Natural killer cell treated with Interleukin-12 subunit alpha and Interleukin-12 subunit beta and Interleukin-15 and Interleukin-18, amount 100 ng/mL, for 72 hours (primary cell): Measurements from ENCODE around the gene CHAF1A. TPM values are rescaled to one million over a fixed set of nuclear protein-coding genes. Genes with fewer than 3 reads are reported as not detected.

Experiments used
- ATAC-seq, 2 donors: fragments of 150-1000 bp; cut with Tn5 transposase in 1 of 2; sonication (Bioruptor Pico), chemical (Tn5 transposase) in 1 of 2; 2 replicates each; pipeline ENCODE4 v1.10.0; 2021
- DNase-seq: peaks from one replicate; pipeline ENCODE4 v3.0.0; 2022; ENCODE audit warnings: low spot score
- H3K27ac Mint-ChIP-seq, 2 donors: 1 replicate in 1 of 2; 2 replicates in 1 of 2; pipeline ENCODE4 v1.8.0; 2022; ENCODE audit warnings: mixed read lengths in 2 of 2, mild to moderate bottlenecking in 1 of 2, moderate library complexity in 1 of 2
- H3K27me3 Mint-ChIP-seq, 2 donors: 1 replicate in 1 of 2; 2 replicates in 1 of 2; pipeline ENCODE4 v1.8.0; 2022; ENCODE audit warnings: mixed read lengths in 2 of 2
- H3K36me3 Mint-ChIP-seq: one replicate; pipeline ENCODE4 v1.8.0; 2022; ENCODE audit warnings: mixed read lengths
- H3K4me1 Mint-ChIP-seq, 2 donors: 1 replicate in 1 of 2; 2 replicates in 1 of 2; pipeline ENCODE4 v1.8.0; 2022; ENCODE audit warnings: low read depth in 2 of 2, mixed read lengths in 2 of 2, mild to moderate bottlenecking in 1 of 2
- H3K4me3 Mint-ChIP-seq: one replicate; pipeline ENCODE4 v1.8.0; 2022; ENCODE audit warnings: mixed read lengths
- H3K9me3 Mint-ChIP-seq: 2 replicates; pipeline ENCODE4 v1.8.0; 2022; ENCODE audit warnings: mixed read lengths
- total RNA-seq, 2 donors: library from RNA; stranded (reverse); gene quantifications; one replicate each; pipeline ENCODE4 v1.2.3, GENCODE V29; 2022

The CHAF1A gene
- total RNA-seq, 2 donors from 2014 or later: 54.6 to 125 TPM

DNA sequence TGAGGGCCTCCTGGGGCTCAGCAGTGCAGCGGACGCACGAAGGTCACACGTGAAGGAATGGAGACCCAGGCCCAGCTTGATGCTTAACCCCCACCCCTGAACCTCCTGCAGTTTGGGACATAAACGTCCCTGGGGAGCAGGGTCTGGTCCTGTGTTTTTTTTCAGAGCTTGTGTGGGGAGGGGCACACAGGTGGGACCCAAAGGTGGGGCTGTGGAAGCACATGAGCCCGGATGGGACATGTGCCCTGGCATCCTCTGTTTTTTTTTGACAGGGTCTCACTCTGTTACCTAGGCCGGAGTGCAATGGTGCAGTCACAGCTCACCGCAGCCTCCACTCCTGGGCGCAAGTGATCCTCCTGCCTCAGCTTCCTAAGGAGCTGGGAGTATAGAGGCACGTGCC is 34.7 kb downstream of the CHAF1A start:
- no peaks in the 10 kb centered on the region for H3K27me3 Mint-ChIP-seq
- no peak overlapping the region for H3K4me3 Mint-ChIP-seq
- ATAC-seq (no peak), DNase-seq (no peak)
- no peak overlapping the region for H3K27ac Mint-ChIP-seq
- H3K4me1 Mint-ChIP-seq: peaks cover 0 to 9% of the 10 kb centered on the region in 2 donors
- no peaks in the 10 kb centered on the region for H3K9me3 Mint-ChIP-seq
- H3K36me3 Mint-ChIP-seq: peaks cover 4% of the 10 kb centered on the region

DNA sequence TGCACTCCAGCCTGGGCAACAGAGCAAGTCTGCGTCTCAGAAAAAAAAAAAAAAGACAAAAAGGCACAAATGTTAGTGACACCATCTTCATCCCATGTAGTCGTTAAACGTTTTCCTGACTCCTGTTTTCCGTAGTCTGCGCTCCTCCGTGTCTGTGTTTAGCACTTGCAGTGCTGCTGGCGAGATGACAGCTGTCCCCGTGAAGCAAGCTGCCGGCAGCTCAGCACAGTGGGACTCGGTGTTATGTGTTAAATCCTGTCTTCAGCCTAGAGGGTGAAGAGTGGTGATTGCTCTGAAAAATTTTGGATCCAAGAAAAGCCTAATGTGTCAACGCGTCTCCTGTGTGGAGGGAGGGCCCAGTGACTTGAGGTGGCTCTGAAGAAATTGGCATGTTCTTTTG is 36.8 kb downstream of the CHAF1A start:
- DNase-seq: no peak
- peaks cover 4% of the 10 kb centered on the region for H3K36me3 Mint-ChIP-seq
- no peaks in the 10 kb centered on the region for H3K9me3 Mint-ChIP-seq
- no peak for ATAC-seq
- peaks cover 0 to 13% of the 10 kb centered on the region in 2 donors for H3K4me1 Mint-ChIP-seq
- H3K27ac Mint-ChIP-seq: no peak overlapping the region
- no peak overlapping the region for H3K4me3 Mint-ChIP-seq
- H3K27me3 Mint-ChIP-seq: no peaks in the 10 kb centered on the region

- H3K9me3 Mint-ChIP-seq: no peaks in the 10 kb centered on the region
- peak in 1 of 2 donors; percentile 7 for ATAC-seq
- H3K4me1 Mint-ChIP-seq: peaks cover 0 to 9% of the 10 kb centered on the region in 2 donors
- peak overlapping the region in 1 of 2 donors; percentile 60 for H3K27ac Mint-ChIP-seq
- DNase-seq: no peak
- H3K36me3 Mint-ChIP-seq: peaks cover 4% of the 10 kb centered on the region
- H3K4me3 Mint-ChIP-seq: no peak overlapping the region
- H3K27me3 Mint-ChIP-seq: no peaks in the 10 kb centered on the region
These were observed 39.8 kb downstream of the CHAF1A start for GRCh38 chr19:4441994-4442818.

GRCh38 chr19:4442819-4443146 is 40.3 kb downstream of the CHAF1A start:
- H3K27me3 Mint-ChIP-seq: no peaks in the 10 kb centered on the region
- peaks cover 0 to 9% of the 10 kb centered on the region in 2 donors for H3K4me1 Mint-ChIP-seq
- ATAC-seq: no peak
- no peak overlapping the region for H3K27ac Mint-ChIP-seq
- H3K9me3 Mint-ChIP-seq: no peaks in the 10 kb centered on the region
- no peak for DNase-seq
- peaks cover 4% of the 10 kb centered on the region for H3K36me3 Mint-ChIP-seq
- H3K4me3 Mint-ChIP-seq: no peak overlapping the region

GRCh38 chr19:4443188-4443587 is 40.7 kb downstream of the CHAF1A start:
- Mint-ChIP-seq H3K4me1 (peaks cover 0 to 9% of the 10 kb centered on the region in 2 donors), H3K27me3 (no peaks in the 10 kb centered on the region), H3K9me3 (no peaks in the 10 kb centered on the region), H3K27ac (no peak overlapping the region), H3K36me3 (peaks cover 4% of the 10 kb centered on the region), H3K4me3 (no peak overlapping the region)
- DNase-seq: no peak
- ATAC-seq: no peak

- Mint-ChIP-seq H3K36me3 (peaks cover 4% of the 10 kb centered on the region), H3K9me3 (no peaks in the 10 kb centered on the region), H3K4me1 (peaks cover 0 to 9% of the 10 kb centered on the region in 2 donors), H3K27me3 (no peaks in the 10 kb centered on the region), H3K4me3 (no peak overlapping the region), H3K27ac (no peak overlapping the region)
- DNase-seq: no peak
- ATAC-seq: peak in 1 of 2 donors; percentile 8
These were observed 41.7 kb downstream of the CHAF1A start for GRCh38 chr19:4443966-4444764.

DNA sequence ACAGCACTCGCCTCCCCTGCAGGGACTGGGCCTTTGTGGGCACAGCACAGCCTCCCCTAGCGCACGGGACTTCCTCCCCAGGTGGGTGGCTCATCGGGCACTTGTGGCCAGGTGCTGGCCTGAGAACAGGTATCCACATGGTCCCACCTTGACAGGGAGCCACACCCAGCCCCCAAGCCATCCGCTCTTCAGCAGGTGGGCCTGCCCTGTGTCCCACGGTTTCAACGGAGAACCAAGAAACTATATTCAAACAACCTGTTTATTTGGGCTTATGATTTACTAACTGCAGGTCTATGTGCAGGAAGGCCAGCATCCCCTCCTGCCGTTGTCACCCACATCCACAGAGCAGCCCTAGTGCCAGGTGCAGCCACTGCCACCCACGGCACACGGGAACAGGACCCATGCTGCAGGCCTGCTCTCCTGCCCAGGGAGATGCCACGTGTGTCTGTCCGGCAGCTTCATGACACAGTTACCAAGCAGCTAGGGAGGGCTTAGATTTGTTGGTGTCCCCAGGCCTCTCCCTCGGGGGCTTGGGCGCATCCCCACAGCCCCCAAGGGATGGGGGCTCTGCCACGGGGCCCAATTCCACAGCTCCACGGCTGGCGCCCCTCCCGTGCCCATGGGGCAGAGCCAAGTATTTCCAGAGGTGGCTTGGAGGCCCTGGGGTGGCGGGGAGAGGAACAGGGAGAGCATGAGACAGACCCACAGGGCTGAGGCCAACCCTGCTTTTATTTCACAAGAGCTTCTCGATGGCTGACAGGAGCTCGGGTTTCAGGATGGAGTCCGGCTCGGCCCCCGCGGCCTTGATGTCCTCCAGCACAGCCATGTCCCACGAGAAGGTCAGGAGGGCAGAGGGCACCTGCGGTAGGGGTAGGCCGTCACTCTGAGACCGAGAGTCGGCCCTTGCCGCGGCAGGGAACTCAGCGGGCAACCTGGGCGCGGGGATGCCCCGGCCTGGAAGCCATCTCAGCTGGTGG is 42.6 kb downstream of the CHAF1A start:
- Mint-ChIP-seq H3K4me1 (peaks cover 0 to 6% of the 10 kb centered on the region in 2 donors), H3K9me3 (no peaks in the 10 kb centered on the region), H3K4me3 (no peak overlapping the region), H3K27me3 (no peaks in the 10 kb centered on the region), H3K36me3 (no peaks in the 10 kb centered on the region), H3K27ac (no peak overlapping the region)
- ATAC-seq (no peak), DNase-seq (no peak)

DNA sequence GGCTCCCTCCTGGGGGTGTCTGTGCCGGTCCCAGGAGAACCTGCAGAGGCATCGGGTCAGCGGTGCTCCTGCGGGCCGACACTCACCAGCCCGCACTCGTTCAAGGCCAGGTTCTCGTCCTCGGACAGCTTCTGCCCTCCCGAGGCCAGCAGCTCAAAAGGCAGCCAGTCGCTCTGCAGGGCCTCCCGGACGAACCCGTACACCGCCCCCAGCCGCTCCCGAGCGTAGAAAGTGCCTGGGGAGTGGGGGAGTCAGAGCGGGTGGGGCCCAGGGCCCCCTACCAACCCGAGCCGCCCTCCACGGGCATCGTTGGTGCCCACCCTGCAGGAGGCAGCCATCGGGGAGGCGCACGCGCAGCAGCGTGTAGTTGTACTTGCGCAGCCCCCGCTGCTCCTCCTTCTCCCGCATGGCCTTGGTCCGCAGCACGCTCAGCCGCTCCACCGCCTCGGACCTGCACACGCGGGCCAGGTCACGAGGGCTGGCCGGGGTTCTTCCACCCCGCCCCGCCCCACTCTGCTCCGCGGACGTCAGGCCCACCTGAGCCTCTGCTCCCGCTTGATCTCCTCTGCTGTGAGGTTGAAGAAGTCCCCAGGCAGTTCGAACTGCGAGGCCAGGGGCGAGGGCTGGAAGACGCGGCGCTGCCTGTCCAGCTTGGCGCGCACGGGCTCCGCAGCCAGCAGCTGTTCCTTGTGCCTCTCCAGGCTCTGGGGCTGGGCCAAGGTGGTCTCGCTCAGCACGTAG is 43.7 kb downstream of the CHAF1A start:
- Mint-ChIP-seq H3K36me3 (no peaks in the 10 kb centered on the region), H3K27ac (no peak overlapping the region), H3K4me3 (no peak overlapping the region), H3K9me3 (no peaks in the 10 kb centered on the region), H3K27me3 (no peaks in the 10 kb centered on the region), H3K4me1 (peaks cover 0 to 6% of the 10 kb centered on the region in 2 donors)
- DNase-seq (no peak), ATAC-seq (no peak)

- Mint-ChIP-seq H3K27me3 (no peaks in the 10 kb centered on the region), H3K9me3 (no peaks in the 10 kb centered on the region), H3K4me1 (peaks cover 0 to 6% of the 10 kb centered on the region in 2 donors), H3K36me3 (no peaks in the 10 kb centered on the region), H3K27ac (no peak overlapping the region), H3K4me3 (no peak overlapping the region)
- no peak for ATAC-seq
- DNase-seq: no peak
These were observed 44.3 kb downstream of the CHAF1A start for GRCh38 chr19:4446704-4447200.

- ATAC-seq: no peak
- no peak overlapping the region for H3K4me3 Mint-ChIP-seq
- H3K27ac Mint-ChIP-seq: no peak overlapping the region
- H3K27me3 Mint-ChIP-seq: no peaks in the 10 kb centered on the region
- no peaks in the 10 kb centered on the region for H3K36me3 Mint-ChIP-seq
- H3K9me3 Mint-ChIP-seq: no peaks in the 10 kb centered on the region
- no peaks in the 10 kb centered on the region for H3K4me1 Mint-ChIP-seq
- DNase-seq: no peak
These were observed 45.1 kb downstream of the CHAF1A start for GRCh38 chr19:4447327-4448146.

GRCh38 chr19:4448147-4448985 is 45.9 kb downstream of the CHAF1A start:
- no peaks in the 10 kb centered on the region for H3K36me3 Mint-ChIP-seq
- no peaks in the 10 kb centered on the region for H3K4me1 Mint-ChIP-seq
- no peaks in the 10 kb centered on the region for H3K27me3 Mint-ChIP-seq
- DNase-seq (no peak), ATAC-seq (no peak)
- H3K4me3 Mint-ChIP-seq: no peak overlapping the region
- no peaks in the 10 kb centered on the region for H3K9me3 Mint-ChIP-seq
- no peak overlapping the region for H3K27ac Mint-ChIP-seq
